GM04503 (cell line): ENCODE results near the gene GSTO1.
"Not testable (repeated sequence)": the region's sequence is repeated elsewhere in the genome, so short reads cannot be mapped to it uniquely, and the experiment has no call there.

Source experiments
- DNase-seq: peaks from one replicate; pipeline ENCODE4 v3.0.0-alpha.2; 2012; ENCODE audit warnings: low read depth

Gene GSTO1

DNA sequence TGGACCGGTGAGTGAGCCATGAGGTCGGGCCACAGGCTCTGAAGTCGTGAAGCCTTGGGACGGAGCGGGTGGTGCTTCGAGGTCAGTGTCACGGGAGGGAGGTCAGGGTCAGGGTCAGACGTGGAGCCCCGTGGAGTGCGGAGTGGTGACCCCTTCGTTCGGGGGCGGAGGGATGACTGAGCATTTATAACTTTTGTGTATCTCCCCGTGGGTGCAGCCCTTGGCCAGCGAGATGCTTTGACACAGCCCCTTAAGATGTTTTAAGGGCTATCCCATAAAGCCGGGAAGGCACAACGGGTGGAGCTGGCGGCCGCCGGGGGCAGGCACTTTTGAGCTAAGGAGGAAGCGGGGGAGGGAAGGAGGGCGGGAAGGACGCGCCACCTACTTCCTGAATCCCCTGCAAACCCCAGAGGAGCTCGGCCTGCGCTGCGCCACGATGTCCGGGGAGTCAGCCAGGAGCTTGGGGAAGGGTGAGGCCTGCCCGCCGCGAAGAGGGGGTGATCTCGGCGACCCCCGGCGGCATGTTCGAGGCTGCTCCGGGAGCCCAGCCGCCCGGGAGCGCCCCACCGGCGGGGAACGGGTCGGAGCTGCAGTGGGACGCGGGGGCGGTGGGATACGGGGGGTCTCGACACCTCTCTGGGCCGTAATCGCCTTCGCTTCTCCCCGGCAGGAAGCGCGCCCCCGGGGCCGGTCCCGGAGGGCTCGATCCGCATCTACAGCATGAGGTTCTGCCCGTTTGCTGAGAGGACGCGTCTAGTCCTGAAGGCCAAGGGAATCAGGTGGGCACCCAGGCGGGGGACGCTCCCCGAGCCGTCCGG lies at the start of gene GSTO1:
Gene GSTO1 (plus strand): TSS at position 400 of the 818 bp plus-strand sequence. CDS start 37 bp downstream, at position 437.
- DNase-seq = no peak

GRCh38 chr10:104208730-104209129 lies 46.0 kb upstream of the GSTO1 start:
- DNase-seq = no peak

DNA sequence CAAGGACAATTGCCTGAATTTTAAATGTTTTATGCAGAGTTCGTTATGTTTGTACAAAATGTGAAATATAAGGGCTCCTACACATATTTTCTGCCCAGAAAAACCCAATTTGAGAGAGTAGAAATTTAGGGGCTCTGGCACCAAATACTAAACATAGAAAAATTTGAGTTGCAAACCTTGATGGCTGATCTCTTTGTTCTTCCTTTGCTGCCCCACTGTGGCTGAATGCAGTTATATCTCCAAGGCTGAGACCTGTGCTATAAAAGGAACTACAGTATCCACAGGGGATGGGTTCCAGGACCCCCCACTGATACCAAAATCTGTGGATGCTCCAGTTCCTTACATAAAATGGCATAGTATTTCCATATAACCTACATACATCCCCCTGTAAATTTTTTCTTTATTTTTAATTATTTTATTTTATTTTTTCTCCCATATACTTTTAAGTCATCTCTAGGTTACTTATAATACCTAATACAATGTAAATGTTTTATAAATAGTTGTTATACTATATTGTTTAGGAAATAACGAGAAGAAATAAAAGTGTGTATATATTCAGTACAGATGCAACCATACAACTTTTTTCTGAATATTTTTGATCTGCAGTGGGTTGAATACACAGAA lies 45.0 kb upstream of the GSTO1 start:
- no peak for DNase-seq

- DNase-seq = no peak
Observed at GRCh38 chr10:104216631-104217030, 38.1 kb upstream of the GSTO1 start.

- DNase-seq = no peak
Observed at GRCh38 chr10:104218751-104219150, 35.9 kb upstream of the GSTO1 start.

DNA sequence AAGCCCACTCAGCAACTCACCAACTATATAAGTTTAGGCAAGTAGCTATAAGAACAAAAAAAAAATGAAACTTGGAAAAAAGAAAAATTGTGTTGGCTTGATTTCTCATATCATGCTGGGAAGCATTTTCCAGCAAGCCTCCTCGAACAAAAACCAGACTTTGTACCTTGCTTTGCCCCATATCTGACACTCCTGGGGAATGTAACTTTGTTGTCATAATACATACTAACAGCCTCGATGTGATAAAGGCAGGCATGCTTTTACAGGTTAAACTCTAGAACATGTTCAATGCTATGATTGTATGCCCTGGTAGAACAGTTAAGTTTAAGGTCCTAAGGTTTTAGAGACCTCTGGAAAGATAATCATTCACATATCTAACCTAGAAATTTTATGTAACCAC lies 34.2 kb upstream of the GSTO1 start:
- no peak for DNase-seq

GRCh38 chr10:104223304-104223703 lies 31.4 kb upstream of the GSTO1 start:
- no peak for DNase-seq

DNA sequence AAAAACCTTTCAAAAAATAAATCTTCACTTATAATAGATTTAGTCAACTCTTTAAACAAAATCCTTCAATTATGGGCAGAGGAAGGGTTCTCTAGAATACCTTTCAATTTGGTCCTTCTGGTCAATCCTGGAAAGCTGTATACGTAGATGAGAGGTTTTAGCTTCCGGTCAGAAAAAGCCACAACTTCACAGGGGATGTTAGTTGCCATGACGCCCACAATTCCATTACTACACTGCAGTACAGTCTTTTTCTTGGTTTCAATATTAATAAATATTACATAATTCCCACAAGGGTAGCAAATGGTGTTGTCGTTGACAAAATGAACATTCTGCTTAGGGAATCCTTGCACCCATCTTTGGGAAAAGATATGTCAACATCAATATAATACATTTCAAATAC lies 24.2 kb upstream of the GSTO1 start:
- DNase-seq = no peak

GRCh38 chr10:104231784-104232612 lies 22.7 kb upstream of the GSTO1 start, which contains the start of gene CFAP43:
Gene CFAP43, minus strand, starts transcription at chr10:104232364. Its CDS starts 118 bp downstream, at chr10:104232246.
- DNase-seq = no peak

GRCh38 chr10:104232613-104233102 lies 22.0 kb upstream of the GSTO1 start:
- DNase-seq = no peak

DNA sequence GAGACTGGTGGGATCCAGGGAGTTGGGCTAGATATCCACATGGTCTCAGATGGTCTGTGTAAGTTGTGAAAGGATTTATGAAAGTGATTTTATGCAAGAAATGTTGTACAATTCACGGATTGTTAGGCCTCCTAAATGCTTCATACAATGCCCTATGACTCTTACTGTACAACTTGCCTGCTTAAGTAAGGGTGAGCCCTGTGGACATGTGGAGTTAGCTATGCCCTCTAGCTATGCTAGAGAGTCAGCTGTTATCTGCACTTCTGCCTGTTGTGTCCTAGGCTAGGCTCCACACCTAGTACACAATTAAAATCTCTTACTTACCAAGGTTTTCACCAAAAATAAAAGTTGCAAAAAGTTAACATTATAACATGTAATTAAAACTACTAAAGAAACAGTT lies 20.9 kb upstream of the GSTO1 start:
- no peak for DNase-seq

GRCh38 chr10:104234934-104235333 lies 19.8 kb upstream of the GSTO1 start:
- no peak for DNase-seq

DNA sequence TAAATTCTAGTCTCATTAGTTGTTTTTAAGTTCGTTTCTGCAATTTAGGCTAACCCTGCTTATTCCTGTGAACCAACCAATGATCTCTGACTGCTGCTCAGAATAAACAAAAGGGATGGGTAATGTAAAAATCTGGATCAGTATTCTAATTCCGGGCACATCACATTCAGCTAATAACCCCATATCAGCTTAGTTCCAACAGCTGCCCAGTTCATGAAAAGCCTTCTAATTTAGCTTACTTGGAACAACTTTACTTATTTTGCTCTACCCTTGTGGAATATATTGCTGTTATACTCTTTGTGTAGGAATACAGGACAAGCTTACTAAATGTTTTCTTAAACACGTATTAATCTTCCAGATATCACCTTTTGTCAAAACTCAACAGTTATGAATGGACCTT lies 18.9 kb upstream of the GSTO1 start:
- no peak for DNase-seq

GRCh38 chr10:104240078-104240477 lies 14.6 kb upstream of the GSTO1 start:
- no peak for DNase-seq

DNA sequence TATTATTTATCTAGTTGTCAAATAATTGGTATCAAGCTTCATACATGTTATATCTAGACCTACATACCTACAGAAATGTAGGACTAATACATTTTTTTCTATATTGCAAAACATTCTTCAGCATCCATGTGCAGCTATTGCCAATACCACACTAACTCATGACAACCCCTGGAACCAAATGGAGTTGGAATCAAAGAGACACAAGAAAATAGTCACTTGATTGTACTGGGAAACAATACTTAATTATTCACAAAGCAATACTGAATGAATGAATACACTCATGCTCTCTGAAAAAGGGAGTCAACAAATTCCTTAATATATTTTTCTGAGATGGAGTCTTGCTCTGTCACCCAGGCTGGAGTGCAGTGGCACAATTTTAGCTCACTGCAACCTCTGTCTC lies 12.1 kb upstream of the GSTO1 start:
- no peak for DNase-seq

- DNase-seq = not testable (repeated sequence)
Observed at GRCh38 chr10:104243009-104243408, 11.7 kb upstream of the GSTO1 start.

DNA sequence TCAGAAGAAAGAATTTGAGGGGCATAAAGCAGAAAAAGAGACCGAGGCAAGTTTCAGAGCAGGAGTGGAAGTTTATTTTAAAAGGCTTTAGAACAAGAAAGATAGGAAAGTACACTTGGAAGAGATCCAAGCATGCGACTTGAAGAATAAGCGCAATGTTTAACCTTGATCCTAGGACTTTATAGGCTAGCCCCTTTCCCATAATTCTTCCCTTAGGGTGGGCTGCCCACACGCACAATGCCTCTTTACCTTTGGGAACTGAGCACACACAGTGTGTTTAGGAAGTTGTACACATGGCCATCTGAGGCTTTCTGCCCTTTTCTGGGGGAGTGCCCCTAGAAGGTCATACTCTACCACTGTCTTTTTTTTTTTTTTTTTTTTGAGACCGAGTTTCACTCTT lies 11.2 kb upstream of the GSTO1 start:
- DNase-seq = no peak

DNA sequence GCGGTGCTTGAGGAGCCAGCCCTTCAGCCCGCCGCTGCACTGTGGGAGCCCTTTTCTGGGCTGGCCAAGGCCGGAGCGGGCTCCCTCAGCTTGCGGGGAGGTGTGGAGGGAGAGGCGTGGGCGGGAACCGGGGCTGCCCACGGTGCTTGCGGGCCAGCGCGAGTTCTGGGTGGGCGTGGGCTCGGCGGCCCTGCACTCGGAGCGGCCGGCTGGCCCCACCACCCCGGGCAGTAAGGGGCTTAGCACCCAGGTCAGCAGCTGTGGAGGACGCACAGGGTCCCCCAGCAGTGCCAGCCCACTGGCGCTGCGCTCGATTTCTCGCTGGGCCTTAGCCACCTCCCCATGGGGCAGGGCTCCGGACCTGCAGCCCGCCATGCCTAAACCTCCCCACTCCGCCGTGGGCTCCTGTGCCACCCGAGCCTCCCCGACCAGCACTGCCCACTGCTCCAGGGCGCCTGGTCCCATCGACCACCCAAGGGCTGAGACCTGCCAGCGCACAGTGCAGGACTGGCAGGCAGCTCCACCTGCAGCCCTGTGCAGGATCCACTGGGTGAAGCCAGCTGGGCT lies 9.5 kb upstream of the GSTO1 start:
- DNase-seq = no peak

DNA sequence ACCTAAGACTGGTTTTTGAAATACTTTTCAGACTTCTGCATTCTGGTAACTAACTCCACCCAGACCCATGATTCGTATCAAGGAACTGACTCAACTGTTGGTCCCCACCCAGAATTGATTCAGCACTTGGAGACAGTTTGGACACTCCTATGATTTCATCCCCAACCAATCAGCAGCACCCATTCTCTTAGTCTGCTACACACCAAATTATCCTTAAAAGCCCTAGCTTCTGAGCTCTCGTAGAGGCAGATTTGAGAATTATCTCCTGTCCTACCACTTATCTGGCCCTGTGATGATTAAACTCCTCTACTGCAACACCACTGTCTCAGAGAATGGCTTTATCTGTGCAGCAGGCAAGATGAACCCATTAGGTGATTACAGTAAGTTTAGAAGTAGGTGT lies 7.7 kb upstream of the GSTO1 start:
- DNase-seq = peak; percentile 47

DNA sequence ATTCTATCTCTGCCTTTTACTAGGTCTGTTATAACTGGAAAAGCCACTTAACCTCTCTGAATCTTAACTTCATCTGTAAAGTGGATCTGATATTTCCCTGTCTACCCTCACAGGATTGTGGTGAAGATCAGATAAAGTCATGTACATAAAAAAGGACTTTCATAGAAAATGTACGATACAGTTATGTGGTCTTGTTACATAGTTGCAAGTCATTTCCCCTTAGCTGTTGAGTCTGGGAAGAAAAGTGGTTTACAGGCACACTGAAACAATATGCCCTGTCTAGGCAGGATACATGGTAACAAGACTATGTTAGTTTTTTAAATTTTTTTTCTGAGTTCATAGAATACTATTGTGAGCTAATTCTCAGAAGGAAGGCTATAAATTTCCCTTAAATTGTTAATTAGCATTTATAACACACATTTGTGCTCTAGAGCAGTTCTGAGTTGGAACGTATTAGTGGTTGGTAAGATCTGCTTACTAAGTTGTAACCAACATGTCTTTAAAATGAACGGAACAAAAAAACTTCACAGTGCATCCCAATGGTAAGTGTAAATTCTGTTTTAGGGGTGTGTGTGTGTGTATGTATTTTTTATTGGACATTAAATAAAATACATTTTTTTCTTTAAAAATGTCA lies 7.1 kb upstream of the GSTO1 start:
- DNase-seq = no peak

GRCh38 chr10:104248931-104249330 lies 5.8 kb upstream of the GSTO1 start:
- not testable (repeated sequence) for DNase-seq

DNA sequence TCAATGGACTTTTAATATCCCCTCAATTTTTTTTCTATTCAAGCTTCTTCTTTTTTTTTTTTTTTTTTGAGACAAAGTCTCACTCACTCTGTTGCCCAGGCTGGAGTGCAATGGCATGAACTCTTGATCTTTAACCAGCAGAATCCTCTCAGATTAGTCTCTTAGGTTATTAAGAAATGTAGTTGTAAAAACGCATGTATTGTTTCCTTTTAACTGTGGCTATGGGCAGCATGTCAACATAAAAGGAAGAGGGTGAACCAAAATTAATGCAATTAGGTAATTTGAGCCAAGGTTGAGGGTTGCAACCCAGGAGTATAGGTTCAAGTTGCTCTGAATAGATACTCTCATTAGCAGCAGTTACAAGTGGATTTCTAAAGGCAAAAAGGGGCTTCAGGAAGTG lies 4.3 kb upstream of the GSTO1 start:
- DNase-seq = no peak
